HG02571 (cell line): Measurements from ENCODE around the gene PPP1R2C.

Experiments
- ATAC-seq: cut with Tn5 transposase; IDR thresholded peaks from one replicate; pipeline ENCODE4 v1.9.1; 2021; ENCODE audit warnings: mild to moderate bottlenecking, moderate library complexity; ENCODE audit not compliant: unreplicated experiment

The PPP1R2C gene

DNA sequence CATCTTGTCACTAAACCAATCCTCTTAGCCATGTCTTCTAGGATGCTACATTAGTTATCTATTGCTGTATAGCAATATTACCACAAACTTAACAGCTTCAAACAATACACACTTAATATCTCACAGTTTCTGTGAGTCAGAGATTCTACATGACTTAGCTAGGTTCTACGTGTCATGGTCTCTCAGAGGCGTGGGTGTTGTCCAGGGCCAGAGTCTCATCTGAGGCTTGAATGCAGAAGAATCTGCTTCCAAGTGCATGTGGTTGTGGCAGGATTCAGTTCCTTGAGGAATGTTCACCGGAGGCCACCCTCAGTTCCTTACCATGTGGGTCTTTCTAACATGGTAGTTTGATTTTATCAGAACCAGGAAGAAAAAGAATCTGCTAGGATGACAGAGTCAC lies 26.4 kb downstream of the PPP1R2C start:
- ATAC-seq = no peak

DNA sequence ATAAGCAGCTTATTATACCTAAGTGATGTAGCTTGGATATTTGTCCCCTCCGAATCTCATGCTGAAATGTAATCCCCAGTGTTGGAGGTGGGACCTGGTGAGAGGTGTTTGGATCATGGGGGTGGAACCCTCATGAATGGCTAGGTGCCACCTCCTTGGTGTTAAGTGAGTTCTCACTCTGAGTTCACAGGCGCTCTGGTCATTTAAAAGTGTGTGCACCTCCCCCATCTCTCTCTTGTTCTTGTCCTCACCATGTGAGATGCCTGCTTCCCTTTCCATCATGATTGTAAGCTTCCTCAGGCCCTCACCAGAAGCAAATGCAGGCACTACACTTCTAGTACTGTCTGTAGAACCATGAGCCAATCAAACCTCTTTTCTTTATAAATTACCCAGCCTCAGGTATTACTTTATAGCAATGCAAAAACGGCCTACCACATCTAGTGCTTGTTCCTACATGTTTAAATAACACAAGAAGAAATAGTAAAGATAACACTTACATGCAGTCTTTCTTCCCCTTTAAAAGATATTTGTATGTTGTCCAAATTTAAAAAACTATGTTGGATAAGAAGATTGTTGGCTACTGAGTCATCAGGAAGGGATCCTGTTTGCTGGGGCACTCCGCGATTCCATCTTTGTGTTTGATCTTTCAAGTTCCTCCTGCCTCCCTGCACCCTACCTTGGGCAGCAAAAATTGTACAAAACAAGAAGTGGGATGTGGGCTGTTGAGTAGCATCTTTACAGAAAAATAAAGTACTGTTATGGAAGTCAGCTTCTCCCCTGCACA lies 29.7 kb downstream of the PPP1R2C start:
- ATAC-seq = no peak

DNA sequence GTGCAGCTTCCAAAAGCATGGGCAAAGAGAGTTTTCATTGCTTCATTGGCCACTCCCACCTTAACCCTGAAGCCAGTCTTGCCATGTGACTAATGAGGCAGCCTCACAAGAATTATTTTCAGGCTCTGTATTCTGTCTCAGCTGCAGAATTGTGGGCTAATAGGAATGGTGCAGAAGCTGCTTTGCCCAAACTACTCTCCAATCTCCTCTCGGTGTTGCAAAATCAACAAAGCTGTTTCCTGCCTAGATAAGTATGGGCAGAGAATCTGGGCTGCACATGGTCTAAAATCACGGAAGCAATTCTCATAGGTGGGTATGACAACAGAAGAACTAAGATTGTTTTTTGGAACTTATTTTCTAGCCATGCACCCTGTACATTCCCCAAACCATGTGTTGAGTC lies 31.4 kb downstream of the PPP1R2C start:
- no peak for ATAC-seq

DNA sequence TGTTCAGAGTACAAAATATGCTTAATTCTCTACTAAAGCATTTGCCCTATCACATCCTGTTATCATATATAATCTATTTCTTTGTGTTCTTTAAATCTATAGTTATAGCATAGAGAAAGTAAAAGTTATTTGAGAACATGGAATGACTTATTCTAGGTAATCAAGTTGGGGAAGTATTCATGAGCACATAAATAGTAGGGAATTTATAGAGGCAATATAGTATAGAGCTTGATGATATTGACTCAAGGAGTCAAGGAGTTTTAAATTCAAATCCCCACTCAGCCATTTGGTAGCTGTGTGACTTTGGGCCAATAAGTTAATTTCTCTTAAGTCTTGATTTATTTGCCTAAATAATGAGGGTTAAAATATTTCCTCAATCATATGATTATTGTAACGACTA lies 37.5 kb downstream of the PPP1R2C start:
- no peak for ATAC-seq

DNA sequence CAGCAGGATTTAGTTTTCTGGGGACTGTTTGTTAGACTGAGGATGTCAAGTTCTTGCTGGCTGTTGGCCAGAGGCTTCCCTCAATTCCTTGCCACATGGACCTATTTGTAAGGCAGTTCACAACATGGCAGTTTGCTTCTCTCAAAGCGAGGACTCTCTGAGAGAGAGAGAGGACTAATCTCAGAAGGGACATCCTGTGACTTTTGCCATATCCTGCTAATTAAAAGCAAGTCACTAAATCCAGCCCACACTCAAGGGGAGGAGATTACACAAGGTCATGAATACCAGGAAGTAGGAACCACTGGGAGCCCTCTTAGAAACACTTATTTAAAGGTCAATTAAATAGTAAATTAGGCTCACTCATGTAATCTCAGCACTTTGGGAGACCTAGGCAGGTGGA lies 38.2 kb downstream of the PPP1R2C start:
- ATAC-seq = no peak

DNA sequence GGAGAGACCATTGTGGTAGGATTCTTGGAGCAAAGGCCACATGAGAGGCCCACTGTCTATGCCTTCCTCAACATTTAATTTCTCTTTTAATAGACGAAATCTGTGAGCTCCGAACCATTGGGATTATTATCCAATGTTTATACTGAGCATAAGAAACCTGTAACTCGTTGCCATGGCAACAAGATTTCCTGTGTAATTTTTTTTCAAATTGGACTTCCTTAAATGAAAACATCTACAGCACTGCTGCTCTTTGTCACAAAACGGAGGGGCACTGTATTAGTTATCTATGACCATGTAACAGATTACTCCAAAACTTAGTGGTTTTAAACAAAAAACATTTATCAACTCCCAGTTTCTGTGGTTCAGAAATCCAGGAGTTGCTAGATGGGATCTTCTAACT lies 38.7 kb downstream of the PPP1R2C start:
- ATAC-seq = no peak

DNA sequence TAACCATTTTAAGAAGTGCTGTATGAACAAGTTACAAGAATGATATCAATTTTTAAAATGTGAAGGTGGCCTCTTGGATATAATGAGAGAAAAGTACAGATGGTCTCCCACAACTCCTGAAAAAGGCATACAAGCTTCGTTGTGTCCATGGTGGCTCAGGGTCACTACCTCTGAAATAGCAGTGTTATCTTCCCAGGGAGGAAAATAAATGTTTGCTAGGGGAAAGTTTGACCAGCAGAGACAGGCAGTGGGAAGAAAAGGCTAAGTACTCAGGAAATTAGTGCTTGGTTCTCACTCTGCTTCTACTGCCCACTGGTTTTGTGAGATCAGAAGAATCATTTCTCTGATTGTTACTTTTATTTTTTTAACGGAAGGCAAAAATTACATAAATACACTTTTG lies 39.4 kb downstream of the PPP1R2C start:
- no peak for ATAC-seq

DNA sequence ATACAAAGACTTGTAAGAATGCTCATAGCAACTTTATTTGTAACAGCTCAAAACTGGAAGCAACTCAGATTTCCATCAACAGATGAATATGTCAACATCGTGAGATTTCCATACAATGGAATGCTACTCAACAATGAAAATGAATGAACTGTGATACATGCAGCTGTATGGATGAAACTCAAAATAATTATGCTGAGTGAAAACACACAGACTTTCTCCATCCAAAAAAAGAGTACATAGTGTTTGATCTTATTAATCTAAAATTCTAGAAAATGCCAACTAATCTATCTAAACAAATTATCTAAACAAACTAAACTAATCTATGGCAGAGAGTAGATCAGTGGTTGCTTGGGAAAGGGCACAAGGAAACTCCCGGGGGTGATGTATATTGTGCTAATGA lies 42.7 kb downstream of the PPP1R2C start:
- no peak for ATAC-seq

DNA sequence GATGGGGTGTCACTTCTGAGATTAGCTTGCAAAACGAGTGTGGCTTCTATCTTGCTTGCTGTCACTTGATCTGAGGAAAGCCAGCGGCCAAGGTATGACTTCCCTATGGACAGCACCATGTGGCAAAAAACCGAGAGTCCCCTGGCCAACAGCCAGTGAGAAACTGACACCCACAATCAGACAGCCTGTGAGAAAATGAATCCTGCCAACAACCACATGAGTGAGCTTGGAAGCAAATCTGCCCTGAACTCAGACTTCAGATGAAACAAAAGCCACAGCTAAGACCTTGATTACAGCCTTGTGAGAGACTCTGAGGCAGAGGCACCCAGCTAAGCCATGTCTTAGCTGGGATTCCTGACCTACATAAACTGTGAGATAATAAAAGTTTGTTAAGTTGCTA lies 45.5 kb downstream of the PPP1R2C start:
- ATAC-seq = no peak
